IPS-18c (cell line): ENCODE data around the gene FHIT.

Source experiments
- H3K4me3 ChIP-seq: 2 replicates; pipeline ENCODE4 v1.7.0; 2013; ENCODE audit warnings: low read depth, mild to moderate bottlenecking, low read length, moderate library complexity; ENCODE audit not compliant: insufficient read depth
- H3K9me3 ChIP-seq: one replicate; pipeline ENCODE4 v1.6.1; 2013; ENCODE audit warnings: mild to moderate bottlenecking, low read length, moderate library complexity; ENCODE audit not compliant: control insufficient read depth, insufficient read depth

FHIT gene

GRCh38 chr3:59704292-59704691, 1547.0 kb downstream of the FHIT start:
- no peaks in the 10 kb centered on the region for H3K9me3 ChIP-seq
- no peak overlapping the region for H3K4me3 ChIP-seq

DNA sequence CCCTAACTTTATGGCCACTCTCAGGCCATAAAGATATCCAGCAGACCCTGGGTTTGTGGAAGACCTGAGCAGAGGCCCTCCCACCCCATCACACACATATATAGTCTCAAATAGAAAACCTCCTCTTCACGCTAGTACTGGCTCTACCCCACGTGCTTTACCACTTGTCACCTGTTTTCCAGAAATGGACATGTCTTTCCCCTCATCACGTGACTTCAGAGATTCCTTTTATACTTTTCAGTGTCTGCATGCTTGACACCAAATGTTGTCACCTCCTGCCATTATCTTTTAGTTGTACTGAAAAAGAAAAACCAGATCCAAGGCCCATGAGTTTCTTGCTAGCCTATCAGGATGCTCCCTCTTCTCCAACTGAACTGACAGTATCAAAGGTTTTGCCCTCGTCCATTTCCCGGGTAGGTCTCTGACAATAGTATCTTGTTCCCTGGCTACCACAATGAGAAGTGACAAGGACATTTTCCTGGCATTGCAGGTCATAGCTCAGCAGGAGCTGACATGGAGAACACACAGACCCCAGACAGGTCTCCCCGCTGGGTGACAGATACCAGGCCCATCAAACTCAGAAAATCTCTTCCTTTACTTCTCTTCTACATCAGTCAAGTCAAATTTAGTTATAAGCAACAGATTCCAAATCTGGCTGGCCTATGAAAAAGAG, 1551.5 kb downstream of the FHIT start:
- no peak overlapping the region for H3K4me3 ChIP-seq
- H3K9me3 ChIP-seq = no peaks in the 10 kb centered on the region
